GM19099 (cell line): Measurements from ENCODE around the gene ARHGEF7.

Experiments
- POLR2A ChIP-seq: IDR thresholded peaks from 3 replicates; pipeline ENCODE4 v1.6.1; 2011; ENCODE audit warnings: low read depth; ENCODE audit not compliant: insufficient read length; ENCODE audit errors: extremely low read depth

The ARHGEF7 gene

GRCh38 chr13:111275995-111276618, 161.0 kb downstream of the ARHGEF7 start:
- no peak for TF ChIP-seq POLR2A

DNA sequence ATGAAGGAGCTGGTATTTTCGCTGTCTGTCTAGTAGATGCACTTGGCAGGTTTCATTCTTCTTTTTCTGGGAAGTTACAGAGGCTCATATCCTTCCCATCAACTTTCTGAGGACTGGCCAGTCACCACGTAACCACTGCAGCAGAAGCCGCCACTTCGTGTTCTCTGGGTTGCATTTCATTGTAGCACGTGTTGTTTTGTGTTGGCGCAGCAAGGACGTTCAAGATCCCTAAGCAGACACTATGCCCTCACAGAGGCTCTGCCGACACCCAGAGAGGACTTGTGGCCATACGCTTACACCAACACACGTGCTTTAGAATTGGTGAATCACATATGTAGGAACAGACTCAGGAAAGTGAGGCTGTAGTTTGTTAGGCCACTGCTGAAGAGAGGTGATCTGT, 163.1 kb downstream of the ARHGEF7 start:
- no peak for TF ChIP-seq POLR2A

- TF ChIP-seq POLR2A, result no peak
Measured at GRCh38 chr13:111278743-111279652, 163.9 kb downstream of the ARHGEF7 start.

GRCh38 chr13:111280226-111280625, 165.1 kb downstream of the ARHGEF7 start:
- TF ChIP-seq POLR2A, result no peak

GRCh38 chr13:111280681-111281585, 165.8 kb downstream of the ARHGEF7 start:
- TF ChIP-seq POLR2A, result no peak

- no peak for TF ChIP-seq POLR2A
Measured at GRCh38 chr13:111281751-111282311, 166.7 kb downstream of the ARHGEF7 start.

- no peak for TF ChIP-seq POLR2A
Measured at GRCh38 chr13:111282425-111282824, 167.3 kb downstream of the ARHGEF7 start.

DNA sequence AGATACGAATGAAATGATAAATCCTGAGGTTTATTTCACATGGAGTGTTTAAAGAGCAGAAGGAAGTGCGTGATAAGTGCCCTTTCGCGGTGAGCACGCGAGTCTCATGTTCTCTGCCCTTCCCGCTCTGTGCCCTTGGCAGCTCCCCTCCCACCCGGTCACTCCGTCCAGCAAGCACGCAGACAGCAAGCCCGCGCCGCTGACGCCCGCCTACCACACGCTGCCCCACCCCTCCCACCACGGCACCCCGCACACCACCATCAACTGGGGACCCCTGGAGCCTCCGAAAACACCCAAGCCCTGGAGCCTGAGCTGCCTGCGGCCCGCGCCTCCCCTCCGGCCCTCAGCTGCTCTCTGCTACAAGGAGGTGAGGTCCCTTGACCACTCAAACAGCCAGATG, 167.9 kb downstream of the ARHGEF7 start:
- TF ChIP-seq POLR2A, result no peak

- no peak for TF ChIP-seq POLR2A
Measured at GRCh38 chr13:111283457-111283856, 168.3 kb downstream of the ARHGEF7 start.

- TF ChIP-seq POLR2A, result no peak
Measured at GRCh38 chr13:111283991-111284390, 168.9 kb downstream of the ARHGEF7 start.

DNA sequence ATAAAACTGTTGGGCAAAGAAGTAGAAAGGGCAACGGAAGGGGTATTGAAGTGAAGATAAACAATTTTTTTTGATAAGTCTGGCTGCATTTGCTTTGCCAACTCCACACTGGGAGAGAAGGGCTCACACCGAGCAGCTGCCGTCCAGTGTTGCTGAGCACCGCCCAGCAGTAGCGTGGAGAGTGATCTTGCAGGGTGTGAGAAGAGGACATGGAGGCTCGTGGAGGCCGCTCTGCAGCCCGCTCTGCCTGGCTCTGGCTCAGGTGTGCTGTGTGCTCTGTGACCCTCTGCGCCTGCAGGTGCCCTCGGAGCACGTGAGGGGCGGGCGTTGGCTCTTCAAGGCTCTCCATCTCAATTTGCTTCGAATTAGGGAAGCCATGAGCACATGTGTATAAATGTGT, 169.5 kb downstream of the ARHGEF7 start:
- TF ChIP-seq POLR2A, result no peak

DNA sequence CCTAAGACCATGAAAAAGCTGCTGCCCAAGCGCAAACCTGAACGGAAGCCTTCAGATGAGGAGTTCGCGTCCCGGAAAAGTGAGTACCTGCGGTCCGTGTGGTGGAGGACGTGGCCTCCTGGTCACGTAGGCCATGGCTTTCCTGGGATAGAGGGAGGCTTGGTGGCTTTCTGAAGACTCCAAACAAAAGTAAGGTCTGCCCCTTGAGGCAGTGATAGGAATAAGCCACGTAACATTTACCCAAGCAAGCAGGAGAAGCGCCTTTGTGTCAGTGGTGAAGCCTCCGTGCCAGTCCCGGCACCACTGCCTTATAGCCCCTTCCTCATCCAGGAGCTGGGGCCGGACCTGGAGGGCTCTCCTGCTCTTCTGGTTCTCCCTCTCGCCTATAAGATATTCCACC, 171.1 kb downstream of the ARHGEF7 start:
- no peak for TF ChIP-seq POLR2A

DNA sequence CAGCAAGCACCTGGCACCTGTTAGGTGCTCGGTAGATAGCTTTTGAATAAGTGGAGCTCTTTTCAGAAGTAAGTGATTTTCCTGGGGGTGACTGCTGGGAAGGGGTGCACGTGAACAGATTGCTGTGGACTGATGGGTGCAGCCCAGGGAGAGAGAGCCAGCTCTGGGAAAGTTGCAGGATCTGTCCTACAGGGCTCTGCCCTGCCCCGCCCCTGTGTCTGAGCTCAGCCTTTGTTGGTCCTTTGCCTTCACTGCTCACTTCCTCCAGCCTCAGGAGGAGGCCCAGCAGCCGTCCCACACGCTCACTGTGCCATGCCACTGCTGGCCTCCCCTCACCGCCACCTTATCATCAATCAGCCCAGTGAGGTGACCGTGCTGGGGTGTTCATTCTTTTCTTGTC, 171.6 kb downstream of the ARHGEF7 start:
- no peak for TF ChIP-seq POLR2A

- no peak for TF ChIP-seq POLR2A
Measured at GRCh38 chr13:111287201-111287600, 172.1 kb downstream of the ARHGEF7 start.

DNA sequence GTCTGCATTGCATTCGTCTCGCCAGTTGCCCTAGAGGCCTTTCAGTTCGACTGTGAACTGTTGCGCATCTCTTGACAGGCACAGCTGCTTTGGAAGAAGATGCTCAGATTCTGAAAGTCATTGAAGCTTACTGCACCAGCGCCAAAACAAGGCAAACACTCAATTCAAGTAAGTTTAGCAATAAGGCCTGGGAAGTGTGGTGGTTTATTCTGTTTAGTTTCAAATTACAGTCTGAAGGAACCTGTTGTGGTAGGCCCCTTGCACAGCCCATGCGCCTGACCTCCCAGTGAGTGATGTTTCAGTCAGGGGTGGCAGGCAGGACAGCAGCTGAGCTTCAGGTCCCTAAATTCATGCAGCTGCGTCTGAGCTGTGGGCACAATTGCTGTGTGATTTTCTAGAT, 173.2 kb downstream of the ARHGEF7 start:
- no peak for TF ChIP-seq POLR2A
